Measurements from ENCODE around the gene GAD2. TPM values are rescaled to one million over a fixed set of nuclear protein-coding genes. Genes with fewer than 3 reads are reported as not detected.

Gene GAD2
- total and polyA plus RNA-seq, 8 donors: 0.03 to 0.06 TPM; not detected in 6

- intact Hi-C loops (cut with DNase I): no loop called here
- H3K36me3 ChIP-seq: no peaks in the 10 kb centered on the region
- H3K4me1 ChIP-seq: no peaks in the 10 kb centered on the region
- no peak overlapping the region for H3K4me3 ChIP-seq
- ATAC-seq (no peak), DNase-seq (no peak)
- TF ChIP-seq, protein P1, sequence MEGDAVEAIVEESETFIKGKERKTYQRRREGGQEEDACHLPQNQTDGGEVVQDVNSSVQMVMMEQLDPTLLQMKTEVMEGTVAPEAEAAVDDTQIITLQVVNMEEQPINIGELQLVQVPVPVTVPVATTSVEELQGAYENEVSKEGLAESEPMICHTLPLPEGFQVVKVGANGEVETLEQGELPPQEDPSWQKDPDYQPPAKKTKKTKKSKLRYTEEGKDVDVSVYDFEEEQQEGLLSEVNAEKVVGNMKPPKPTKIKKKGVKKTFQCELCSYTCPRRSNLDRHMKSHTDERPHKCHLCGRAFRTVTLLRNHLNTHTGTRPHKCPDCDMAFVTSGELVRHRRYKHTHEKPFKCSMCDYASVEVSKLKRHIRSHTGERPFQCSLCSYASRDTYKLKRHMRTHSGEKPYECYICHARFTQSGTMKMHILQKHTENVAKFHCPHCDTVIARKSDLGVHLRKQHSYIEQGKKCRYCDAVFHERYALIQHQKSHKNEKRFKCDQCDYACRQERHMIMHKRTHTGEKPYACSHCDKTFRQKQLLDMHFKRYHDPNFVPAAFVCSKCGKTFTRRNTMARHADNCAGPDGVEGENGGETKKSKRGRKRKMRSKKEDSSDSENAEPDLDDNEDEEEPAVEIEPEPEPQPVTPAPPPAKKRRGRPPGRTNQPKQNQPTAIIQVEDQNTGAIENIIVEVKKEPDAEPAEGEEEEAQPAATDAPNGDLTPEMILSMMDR (IDR thresholded peaks at IDR 0.05): no peak
- no peaks in the 10 kb centered on the region for H3K27me3 ChIP-seq
- H3K27ac ChIP-seq: no peak overlapping the region
- H3K9me3 ChIP-seq: no peaks in the 10 kb centered on the region
Observed at GRCh38 chr10:26194275-26194674, 22.3 kb upstream of the GAD2 start.

DNA sequence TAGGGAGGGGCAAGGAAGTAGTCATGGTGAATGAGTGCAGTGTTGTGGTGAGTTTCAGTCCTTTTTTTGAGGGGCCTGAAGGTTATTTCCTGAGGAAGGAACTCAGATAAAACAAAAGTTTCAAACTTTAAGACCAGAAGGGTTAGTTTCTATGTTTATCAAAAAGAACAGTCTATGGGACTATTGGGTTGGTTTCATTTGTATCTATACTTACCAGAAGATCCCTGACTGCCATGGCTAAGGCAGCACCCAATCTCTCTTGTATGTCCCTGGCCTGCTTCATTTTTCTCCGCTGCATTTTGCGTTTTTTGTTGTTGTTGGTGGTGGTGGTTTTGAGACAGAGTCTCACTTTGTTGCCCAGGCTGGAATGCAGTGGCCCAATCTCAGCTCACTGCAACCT is 19.3 kb upstream of the GAD2 start:
- Histone ChIP-seq H3K36me3 (no peaks in the 10 kb centered on the region), H3K27me3 (no peaks in the 10 kb centered on the region), H3K27ac (no peak overlapping the region), H3K4me1 (no peaks in the 10 kb centered on the region), H3K4me3 (no peak overlapping the region), H3K9me3 (no peaks in the 10 kb centered on the region)
- intact Hi-C loops (cut with DNase I): no loop called here
- DNase-seq: no peak
- TF ChIP-seq, protein P1 (IDR thresholded peaks at IDR 0.05): no peak
- ATAC-seq: no peak

DNA sequence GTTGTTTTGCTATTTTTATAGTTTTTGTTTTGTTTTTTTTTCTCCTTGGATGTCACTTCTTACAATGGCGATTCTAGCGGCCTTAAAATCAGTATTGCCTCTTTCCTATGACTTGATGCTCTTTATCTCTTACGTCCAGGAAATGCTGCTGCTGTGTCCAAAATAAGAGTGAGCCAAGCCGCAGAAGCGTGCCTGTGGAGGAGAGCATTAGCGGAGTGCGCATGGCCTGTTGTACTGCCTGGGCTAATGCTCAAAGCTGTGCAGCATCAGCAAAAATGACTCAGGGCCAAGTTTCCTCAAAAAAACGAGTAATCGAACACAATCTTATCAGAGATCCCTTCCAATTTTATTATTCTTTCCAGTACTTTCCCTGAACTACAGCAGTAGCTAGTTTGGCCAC is 18.5 kb upstream of the GAD2 start:
- DNase-seq (no peak), ATAC-seq (no peak)
- H3K9me3 ChIP-seq: no peaks in the 10 kb centered on the region
- H3K27me3 ChIP-seq: no peaks in the 10 kb centered on the region
- no peak overlapping the region for H3K4me3 ChIP-seq
- H3K27ac ChIP-seq: no peak overlapping the region
- no peaks in the 10 kb centered on the region for H3K4me1 ChIP-seq
- intact Hi-C loops (cut with DNase I): no loop called here
- TF ChIP-seq, protein P1 (IDR thresholded peaks at IDR 0.05): no peak
- H3K36me3 ChIP-seq: no peaks in the 10 kb centered on the region

GRCh38 chr10:26199841-26200240 is 16.7 kb upstream of the GAD2 start:
- no peaks in the 10 kb centered on the region for H3K4me1 ChIP-seq
- H3K4me3 ChIP-seq: no peak overlapping the region
- no peaks in the 10 kb centered on the region for H3K27me3 ChIP-seq
- H3K9me3 ChIP-seq: no peaks in the 10 kb centered on the region
- H3K27ac ChIP-seq: no peak overlapping the region
- DNase-seq (no peak), ATAC-seq (no peak)
- H3K36me3 ChIP-seq: no peaks in the 10 kb centered on the region
- intact Hi-C loops (cut with DNase I): no loop called here
- TF ChIP-seq, protein P1 (IDR thresholded peaks at IDR 0.05): no peak

DNA sequence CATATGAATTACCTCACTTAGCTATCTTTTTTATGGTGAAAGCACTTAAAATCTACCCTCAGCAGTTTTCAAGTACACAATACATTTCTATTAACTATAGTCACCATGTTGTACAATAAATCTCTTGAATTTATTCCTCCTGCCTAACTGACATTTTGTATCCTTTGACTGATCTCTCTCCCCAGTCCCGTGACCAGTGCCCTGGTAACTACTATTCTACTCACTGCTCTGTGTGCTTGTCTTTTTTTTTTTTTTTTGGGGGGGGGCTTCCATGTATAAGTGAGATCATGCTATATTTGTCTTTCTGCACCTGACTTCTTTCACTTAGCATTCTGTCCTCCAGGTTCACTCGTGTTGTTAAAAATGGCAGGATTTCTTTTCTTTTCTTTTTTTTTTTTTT is 11.4 kb upstream of the GAD2 start:
- H3K36me3 ChIP-seq: no peaks in the 10 kb centered on the region
- DNase-seq (no peak), ATAC-seq (no peak)
- no peaks in the 10 kb centered on the region for H3K4me1 ChIP-seq
- TF ChIP-seq, protein P1 (IDR thresholded peaks at IDR 0.05): no peak
- intact Hi-C loops (cut with DNase I): no loop called here
- no peak overlapping the region for H3K27ac ChIP-seq
- no peak overlapping the region for H3K4me3 ChIP-seq
- peaks cover 0 to 3% of the 10 kb centered on the region in 2 donors for H3K9me3 ChIP-seq
- H3K27me3 ChIP-seq: peaks cover 0 to 8% of the 10 kb centered on the region in 2 donors

Measured in left lung (tissue), 10 donors.